KMS-11 (cell line): ENCODE results near the gene SOX1.

Source experiments
- H2AFZ ChIP-seq: fragments of 200-600 bp; sonication (generic); 2 replicates; pipeline ENCODE4 v1.6.1; 2016; ENCODE audit warnings: antibody characterized with exemption, mixed run types, low read depth
- H3K27ac ChIP-seq: fragments of 200-600 bp; sonication (generic); 2 replicates; pipeline ENCODE4 v1.6.1; 2016; ENCODE audit warnings: mild to moderate bottlenecking, mixed run types
- H3K27me3 ChIP-seq: fragments of 200-600 bp; sonication (generic); 2 replicates; pipeline ENCODE4 v1.6.1; 2017; ENCODE audit warnings: mild to moderate bottlenecking, low read depth, mixed run types, moderate library complexity; ENCODE audit not compliant: insufficient read depth
- H3K36me3 ChIP-seq: fragments of 200-600 bp; sonication (generic); 2 replicates; pipeline ENCODE4 v1.6.1; 2017; ENCODE audit warnings: mild to moderate bottlenecking, mixed run types; ENCODE audit not compliant: insufficient read depth
- H3K4me1 ChIP-seq: fragments of 200-600 bp; sonication (generic); 2 replicates; pipeline ENCODE4 v1.6.1; 2016; ENCODE audit warnings: mild to moderate bottlenecking, low read depth, mixed run types; ENCODE audit not compliant: poor library complexity, severe bottlenecking
- H3K4me2 ChIP-seq: fragments of 200-600 bp; sonication (generic); 2 replicates; pipeline ENCODE4 v1.7.0; 2016; ENCODE audit warnings: mild to moderate bottlenecking, mixed run types
- H3K4me3 ChIP-seq: fragments of 200-600 bp; sonication (generic); IDR thresholded peaks from 2 replicates; pipeline ENCODE4 v1.6.1; 2017; ENCODE audit warnings: low read depth, low read length, mixed read lengths; ENCODE audit not compliant: insufficient read depth
- H3K79me2 ChIP-seq: fragments of 200-600 bp; sonication (generic); 2 replicates; pipeline ENCODE4 v1.6.1; 2016; ENCODE audit warnings: low read depth, mixed run types; ENCODE audit not compliant: insufficient read depth
- H3K9ac ChIP-seq: fragments of 200-600 bp; sonication (generic); 2 replicates; pipeline ENCODE4 v1.6.1; 2016; ENCODE audit warnings: mild to moderate bottlenecking, mixed run types
- H4K20me1 ChIP-seq: fragments of 200-600 bp; sonication (generic); 2 replicates; pipeline ENCODE4 v1.6.1; 2016; ENCODE audit warnings: mild to moderate bottlenecking, mixed run types; ENCODE audit not compliant: insufficient read depth
- TF ChIP-seq, protein P1 (sequence below): fragments of 200-600 bp; sonication (generic); conservative IDR thresholded peaks from 2 replicates; pipeline ENCODE4 v1.6.1; 2017; ENCODE audit warnings: low read depth, mild to moderate bottlenecking, antibody characterized with exemption, low read length, moderate library complexity, mixed read lengths

SOX1 gene

DNA sequence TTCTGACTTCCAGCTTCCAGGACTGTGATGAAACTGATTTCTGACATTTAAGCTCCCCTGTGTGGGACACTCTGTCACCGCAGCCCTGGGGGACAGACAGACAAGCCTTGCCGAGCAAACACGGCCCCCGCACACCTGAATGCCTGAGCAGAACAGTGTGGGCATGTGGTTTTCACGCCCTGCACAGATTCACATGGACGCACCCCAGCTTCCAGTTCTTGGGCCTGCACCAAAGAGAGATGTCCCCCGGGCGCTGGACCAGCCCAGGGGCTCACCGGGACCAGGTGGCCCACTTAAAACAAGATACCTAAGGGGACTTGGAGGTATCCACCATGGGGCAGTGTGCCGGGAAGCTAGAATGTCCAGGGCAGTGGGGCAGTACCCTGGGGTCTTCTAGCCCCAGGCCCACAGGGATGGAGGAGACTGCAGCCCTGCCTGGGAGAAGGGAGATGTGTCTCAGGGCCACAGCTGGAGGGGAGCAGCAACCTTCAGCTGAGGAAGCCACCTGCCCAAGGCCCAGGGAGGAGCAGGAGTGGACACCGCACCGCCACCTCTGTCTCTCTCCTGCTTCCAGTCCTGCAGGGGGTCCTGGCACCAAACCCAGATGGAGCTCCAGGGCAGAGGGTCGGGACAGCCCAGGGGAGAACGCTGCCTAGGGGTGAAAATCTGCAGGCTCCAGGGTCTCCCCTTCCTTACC is 50.5 kb downstream of the SOX1 start:
- TF ChIP-seq, protein P1, sequence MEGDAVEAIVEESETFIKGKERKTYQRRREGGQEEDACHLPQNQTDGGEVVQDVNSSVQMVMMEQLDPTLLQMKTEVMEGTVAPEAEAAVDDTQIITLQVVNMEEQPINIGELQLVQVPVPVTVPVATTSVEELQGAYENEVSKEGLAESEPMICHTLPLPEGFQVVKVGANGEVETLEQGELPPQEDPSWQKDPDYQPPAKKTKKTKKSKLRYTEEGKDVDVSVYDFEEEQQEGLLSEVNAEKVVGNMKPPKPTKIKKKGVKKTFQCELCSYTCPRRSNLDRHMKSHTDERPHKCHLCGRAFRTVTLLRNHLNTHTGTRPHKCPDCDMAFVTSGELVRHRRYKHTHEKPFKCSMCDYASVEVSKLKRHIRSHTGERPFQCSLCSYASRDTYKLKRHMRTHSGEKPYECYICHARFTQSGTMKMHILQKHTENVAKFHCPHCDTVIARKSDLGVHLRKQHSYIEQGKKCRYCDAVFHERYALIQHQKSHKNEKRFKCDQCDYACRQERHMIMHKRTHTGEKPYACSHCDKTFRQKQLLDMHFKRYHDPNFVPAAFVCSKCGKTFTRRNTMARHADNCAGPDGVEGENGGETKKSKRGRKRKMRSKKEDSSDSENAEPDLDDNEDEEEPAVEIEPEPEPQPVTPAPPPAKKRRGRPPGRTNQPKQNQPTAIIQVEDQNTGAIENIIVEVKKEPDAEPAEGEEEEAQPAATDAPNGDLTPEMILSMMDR, result no peak
- Histone ChIP-seq H3K4me2 (no peak overlapping the region), H2AFZ (no peak overlapping the region), H3K79me2 (no peaks in the 10 kb centered on the region), H4K20me1 (no peaks in the 10 kb centered on the region), H3K36me3 (no peaks in the 10 kb centered on the region), H3K27ac (no peak overlapping the region), H3K27me3 (no peaks in the 10 kb centered on the region; the same call in 1 of the 2 replicates), H3K4me1 (no peaks in the 10 kb centered on the region), H3K9ac (no peak overlapping the region), H3K4me3 (no peak overlapping the region)

DNA sequence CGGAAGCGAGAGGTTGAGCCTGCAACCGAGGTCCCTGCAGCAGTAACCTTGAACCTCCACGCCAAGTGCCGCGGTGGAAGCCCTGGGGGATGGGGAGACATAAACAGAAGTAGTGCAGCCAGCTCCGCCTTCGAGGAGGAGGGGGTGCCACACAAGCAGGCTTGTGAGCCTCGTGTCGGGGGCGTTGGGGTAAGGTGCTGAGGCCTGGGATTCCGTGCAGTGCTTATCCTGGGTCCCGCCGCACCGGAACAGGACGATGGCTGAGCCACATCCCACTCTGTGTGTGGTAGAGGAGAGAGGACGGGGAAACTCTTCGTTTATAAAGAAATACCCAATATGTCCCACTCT is 51.0 kb downstream of the SOX1 start:
- Histone ChIP-seq H3K27ac (no peak overlapping the region), H3K9ac (no peak overlapping the region), H3K36me3 (no peaks in the 10 kb centered on the region), H3K4me3 (no peak overlapping the region), H4K20me1 (no peaks in the 10 kb centered on the region), H2AFZ (no peak overlapping the region), H3K4me2 (no peak overlapping the region), H3K79me2 (no peaks in the 10 kb centered on the region), H3K27me3 (no peaks in the 10 kb centered on the region; the same call in 1 of the 2 replicates), H3K4me1 (no peaks in the 10 kb centered on the region)
- TF ChIP-seq, protein P1, result no peak

- Histone ChIP-seq H3K27ac (no peak overlapping the region), H3K4me3 (no peak overlapping the region), H3K9ac (no peak overlapping the region), H3K79me2 (no peaks in the 10 kb centered on the region), H3K4me1 (no peaks in the 10 kb centered on the region), H3K4me2 (no peak overlapping the region), H4K20me1 (no peaks in the 10 kb centered on the region), H3K36me3 (no peaks in the 10 kb centered on the region), H2AFZ (no peak overlapping the region), H3K27me3 (no peaks in the 10 kb centered on the region; the same call in 1 of the 2 replicates)
- TF ChIP-seq, protein P1, result no peak
Observed at GRCh38 chr13:112118451-112119064, 51.6 kb downstream of the SOX1 start.

GRCh38 chr13:112119192-112120030 is 52.5 kb downstream of the SOX1 start:
- H3K4me3 ChIP-seq, result no peak overlapping the region
- TF ChIP-seq, protein P1, result no peak
- H3K27me3 ChIP-seq, result no peaks in the 10 kb centered on the region; the same call in 1 of the 2 replicates

More at GRCh38 chr13:112119192-112120030, 52.5 kb downstream of the SOX1 start:
- Histone ChIP-seq H4K20me1 (no peaks in the 10 kb centered on the region), H2AFZ (no peak overlapping the region), H3K79me2 (no peaks in the 10 kb centered on the region), H3K36me3 (no peaks in the 10 kb centered on the region), H3K4me1 (no peaks in the 10 kb centered on the region), H3K27ac (no peak overlapping the region), H3K4me2 (no peak overlapping the region), H3K9ac (no peak overlapping the region)
